ENCODE results near the gene GNG12.

GNG12 gene

GRCh38 chr1:67724928-67725560 lies 108.2 kb downstream of the GNG12 start:
- H3K27ac Mint-ChIP-seq = no peak overlapping the region
- H3K4me3 Mint-ChIP-seq = no peak overlapping the region
- peaks cover 11% of the 10 kb centered on the region for H3K27me3 Mint-ChIP-seq (ENCODE audit: low read depth, poor library complexity)
- DNase-seq = no peak
- TF ChIP-seq CTCF (IDR thresholded peaks at IDR 0.05) = no peak
- H3K9me3 Mint-ChIP-seq = no peaks in the 10 kb centered on the region
- H3K4me1 Mint-ChIP-seq = peaks cover 3% of the 10 kb centered on the region
- H3K36me3 Mint-ChIP-seq (ENCODE audit: low read depth) = no peaks in the 10 kb centered on the region

- DNase-seq = no peak
- no peak overlapping the region for H3K4me3 Mint-ChIP-seq
- no peak overlapping the region for H3K27ac Mint-ChIP-seq
- no peaks in the 10 kb centered on the region for H3K9me3 Mint-ChIP-seq
- no peak for TF ChIP-seq CTCF (IDR thresholded peaks at IDR 0.05)
- no peaks in the 10 kb centered on the region for H3K36me3 Mint-ChIP-seq (ENCODE audit: low read depth)
- H3K27me3 Mint-ChIP-seq (ENCODE audit: low read depth, poor library complexity) = peaks cover 4% of the 10 kb centered on the region
- peaks cover 16% of the 10 kb centered on the region for H3K4me1 Mint-ChIP-seq
Observed at GRCh38 chr1:67723620-67724019, 109.6 kb downstream of the GNG12 start.

GRCh38 chr1:67723126-67723525 lies 110.1 kb downstream of the GNG12 start:
- Mint-ChIP-seq H3K36me3 (ENCODE audit: low read depth) (no peaks in the 10 kb centered on the region), H3K4me3 (no peak overlapping the region), H3K27ac (no peak overlapping the region), H3K4me1 (peaks cover 19% of the 10 kb centered on the region), H3K27me3 (ENCODE audit: low read depth, poor library complexity) (peaks cover under 1% of the 10 kb centered on the region), H3K9me3 (no peaks in the 10 kb centered on the region)
- no peak for DNase-seq
- TF ChIP-seq CTCF (IDR thresholded peaks at IDR 0.05) = no peak

- H3K36me3 Mint-ChIP-seq (ENCODE audit: low read depth) = no peaks in the 10 kb centered on the region
- no peak overlapping the region for H3K4me3 Mint-ChIP-seq
- H3K27me3 Mint-ChIP-seq (ENCODE audit: low read depth, poor library complexity) = peaks cover 4% of the 10 kb centered on the region
- H3K9me3 Mint-ChIP-seq = no peaks in the 10 kb centered on the region
- no peak overlapping the region for H3K27ac Mint-ChIP-seq
- no peak for TF ChIP-seq CTCF (IDR thresholded peaks at IDR 0.05)
- H3K4me1 Mint-ChIP-seq = peaks cover 19% of the 10 kb centered on the region
- no peak for DNase-seq
Observed at GRCh38 chr1:67722292-67722944, 110.8 kb downstream of the GNG12 start.

GRCh38 chr1:67721650-67722291 lies 111.5 kb downstream of the GNG12 start:
- H3K9me3 Mint-ChIP-seq = no peaks in the 10 kb centered on the region
- H3K36me3 Mint-ChIP-seq (ENCODE audit: low read depth) = no peaks in the 10 kb centered on the region
- peaks cover 19% of the 10 kb centered on the region for H3K4me1 Mint-ChIP-seq
- no peak for TF ChIP-seq CTCF (IDR thresholded peaks at IDR 0.05)
- H3K4me3 Mint-ChIP-seq = no peak overlapping the region
- peaks cover 4% of the 10 kb centered on the region for H3K27me3 Mint-ChIP-seq (ENCODE audit: low read depth, poor library complexity)
- H3K27ac Mint-ChIP-seq = no peak overlapping the region
- DNase-seq = no peak

Measured in nephron progenitor cell (in vitro differentiated cells).